ENCODE measurements around the gene ARHGEF19.

DNA sequence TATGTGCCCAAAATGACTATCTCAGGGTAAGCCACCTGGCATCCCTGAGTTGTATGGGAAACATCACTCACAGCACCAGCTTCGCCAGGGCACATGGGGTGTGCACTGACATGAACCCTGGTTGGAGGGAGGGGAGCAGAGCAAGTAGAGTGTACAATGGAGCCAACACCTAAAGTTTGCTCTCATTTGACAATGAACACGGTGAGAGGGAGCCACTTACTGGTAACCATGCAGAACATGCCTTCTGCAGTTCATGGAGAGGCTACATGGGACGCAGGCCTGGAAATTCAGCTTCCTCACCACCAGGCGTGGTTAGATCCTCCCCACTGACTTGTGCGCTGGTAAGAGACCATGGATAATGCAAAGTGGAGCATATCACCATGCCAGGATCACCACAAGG lies 34.5 kb upstream of the ARHGEF19 start:
- no peak for TF ChIP-seq GATA2 (IDR thresholded peaks at IDR 0.05; ENCODE audit: low read depth, low read length)
- TF ChIP-seq GATA3 (IDR thresholded peaks at IDR 0.05; ENCODE audit: low read depth, low read length) = no peak

Measured in SH-SY5Y (cell line).